ENCODE measurements around the gene DNAJB11. TPM values are rescaled to one million over a fixed set of nuclear protein-coding genes. Genes with fewer than 3 reads are reported as not detected.

The DNAJB11 gene
- total and polyA plus RNA-seq, 2 of the 4 experiments (the other 2 are of a cell fraction), result 27.4 to 48.6 TPM

- TF ChIP-seq CEBPB (IDR thresholded peaks at IDR 0.05; ENCODE audit: low read depth, low read length), result no peak
- no peak for TF ChIP-seq MAFK (IDR thresholded peaks at IDR 0.05; ENCODE audit: low read depth, low read length)
- no peak for TF ChIP-seq MAZ (IDR thresholded peaks at IDR 0.05; ENCODE audit: borderline replicate concordance, low read depth, low read length)
- TF ChIP-seq CHD1 (IDR thresholded peaks at IDR 0.05; ENCODE audit: low read depth, low read length), result no peak
- no peak for TF ChIP-seq ELK1 (IDR thresholded peaks at IDR 0.05; ENCODE audit: borderline replicate concordance, low read depth, low read length)
Observed at GRCh38 chr3:186616299-186616617, 45.7 kb downstream of the DNAJB11 start (continued).

All from IMR-90 (cell line).